ENCODE results near the gene SLC25A31. TPM values are rescaled to one million over a fixed set of nuclear protein-coding genes. Genes with fewer than 3 reads are reported as not detected.

SLC25A31 gene
- total RNA-seq, 1 donor from 2014 or later = not detected

DNA sequence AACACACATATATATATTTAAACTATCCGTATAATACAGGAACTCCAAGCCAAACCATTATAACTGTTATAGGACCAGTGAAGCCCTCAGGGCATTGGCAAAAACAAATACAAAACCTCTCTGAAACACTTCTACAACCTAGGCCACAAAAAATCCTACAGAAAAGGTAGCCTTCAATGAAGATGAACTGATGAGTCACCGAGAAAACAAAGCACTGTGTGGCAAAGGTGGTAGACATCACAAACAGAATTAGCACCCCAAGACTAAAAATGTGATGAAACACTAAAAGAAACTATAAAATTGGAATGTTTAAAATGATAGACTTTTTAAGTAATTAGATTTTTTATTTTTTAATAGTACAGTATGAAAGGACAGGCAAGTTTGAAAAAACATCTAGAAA lies 46.4 kb downstream of the SLC25A31 start:
- Histone ChIP-seq H3K9me3 (no peaks in the 10 kb centered on the region), H3K4me3 (no peak overlapping the region), H3K36me3 (no peaks in the 10 kb centered on the region), H3K4me1 (peaks cover 6% of the 10 kb centered on the region), H3K27ac (no peak overlapping the region), H3K27me3 (ENCODE audit: low read depth) (no peaks in the 10 kb centered on the region)
- ATAC-seq (no peak), DNase-seq (no peak)
- TF ChIP-seq, protein P1, sequence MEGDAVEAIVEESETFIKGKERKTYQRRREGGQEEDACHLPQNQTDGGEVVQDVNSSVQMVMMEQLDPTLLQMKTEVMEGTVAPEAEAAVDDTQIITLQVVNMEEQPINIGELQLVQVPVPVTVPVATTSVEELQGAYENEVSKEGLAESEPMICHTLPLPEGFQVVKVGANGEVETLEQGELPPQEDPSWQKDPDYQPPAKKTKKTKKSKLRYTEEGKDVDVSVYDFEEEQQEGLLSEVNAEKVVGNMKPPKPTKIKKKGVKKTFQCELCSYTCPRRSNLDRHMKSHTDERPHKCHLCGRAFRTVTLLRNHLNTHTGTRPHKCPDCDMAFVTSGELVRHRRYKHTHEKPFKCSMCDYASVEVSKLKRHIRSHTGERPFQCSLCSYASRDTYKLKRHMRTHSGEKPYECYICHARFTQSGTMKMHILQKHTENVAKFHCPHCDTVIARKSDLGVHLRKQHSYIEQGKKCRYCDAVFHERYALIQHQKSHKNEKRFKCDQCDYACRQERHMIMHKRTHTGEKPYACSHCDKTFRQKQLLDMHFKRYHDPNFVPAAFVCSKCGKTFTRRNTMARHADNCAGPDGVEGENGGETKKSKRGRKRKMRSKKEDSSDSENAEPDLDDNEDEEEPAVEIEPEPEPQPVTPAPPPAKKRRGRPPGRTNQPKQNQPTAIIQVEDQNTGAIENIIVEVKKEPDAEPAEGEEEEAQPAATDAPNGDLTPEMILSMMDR (IDR thresholded peaks at IDR 0.05) = no peak
- intact Hi-C loops (cut with DNase I) = no loop called here

DNA sequence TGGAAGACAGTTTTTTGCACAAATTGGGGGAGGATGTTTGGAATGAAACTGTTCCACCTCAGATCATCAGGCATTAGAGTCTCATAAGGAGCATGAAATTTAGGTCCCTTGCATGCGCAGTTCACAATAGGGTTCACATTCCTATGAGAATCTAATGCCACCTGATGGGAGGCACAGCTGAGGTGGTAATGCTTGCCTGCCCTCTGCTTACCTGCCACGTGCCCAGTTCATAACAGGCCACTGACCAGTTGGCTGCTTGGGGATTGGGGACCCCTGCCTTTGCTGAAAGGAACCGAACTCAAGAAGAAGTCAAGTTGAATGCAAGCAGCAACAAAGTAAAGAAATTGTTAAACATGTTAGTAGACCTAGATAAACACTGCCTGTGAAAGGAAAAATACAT lies 47.3 kb downstream of the SLC25A31 start:
- Histone ChIP-seq H3K9me3 (no peaks in the 10 kb centered on the region), H3K27ac (no peak overlapping the region), H3K36me3 (no peaks in the 10 kb centered on the region), H3K4me3 (no peak overlapping the region), H3K27me3 (ENCODE audit: low read depth) (no peaks in the 10 kb centered on the region), H3K4me1 (peaks cover 8% of the 10 kb centered on the region)
- no peak for DNase-seq
- TF ChIP-seq, protein P1 (IDR thresholded peaks at IDR 0.05) = no peak
- ATAC-seq = no peak
- intact Hi-C loops (cut with DNase I) = no loop called here

DNA sequence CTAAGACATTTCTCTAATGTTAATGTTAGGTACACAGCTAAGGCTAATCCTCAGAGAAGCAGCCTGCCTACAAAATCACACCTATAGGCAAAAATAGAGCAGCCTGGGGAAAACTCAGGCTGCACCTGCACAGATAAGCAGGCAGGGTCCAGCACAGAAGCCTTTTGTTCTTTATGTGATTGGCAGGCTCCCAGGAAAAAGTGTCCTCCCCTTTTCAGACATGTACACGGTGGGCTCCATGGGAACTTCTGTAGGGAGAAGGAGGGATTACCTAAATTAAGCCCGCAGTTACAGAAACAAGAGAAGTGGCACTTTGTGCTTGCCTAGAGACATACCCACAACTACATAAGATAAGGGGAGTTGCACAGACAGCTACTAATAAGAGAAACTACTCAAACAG lies 47.9 kb downstream of the SLC25A31 start:
- no peak for DNase-seq
- Histone ChIP-seq H3K27me3 (ENCODE audit: low read depth) (no peaks in the 10 kb centered on the region), H3K36me3 (no peaks in the 10 kb centered on the region), H3K4me3 (no peak overlapping the region), H3K9me3 (no peaks in the 10 kb centered on the region), H3K4me1 (peaks cover 8% of the 10 kb centered on the region), H3K27ac (no peak overlapping the region)
- no peak for ATAC-seq
- intact Hi-C loops (cut with DNase I) = no loop called here
- TF ChIP-seq, protein P1 (IDR thresholded peaks at IDR 0.05) = no peak

DNA sequence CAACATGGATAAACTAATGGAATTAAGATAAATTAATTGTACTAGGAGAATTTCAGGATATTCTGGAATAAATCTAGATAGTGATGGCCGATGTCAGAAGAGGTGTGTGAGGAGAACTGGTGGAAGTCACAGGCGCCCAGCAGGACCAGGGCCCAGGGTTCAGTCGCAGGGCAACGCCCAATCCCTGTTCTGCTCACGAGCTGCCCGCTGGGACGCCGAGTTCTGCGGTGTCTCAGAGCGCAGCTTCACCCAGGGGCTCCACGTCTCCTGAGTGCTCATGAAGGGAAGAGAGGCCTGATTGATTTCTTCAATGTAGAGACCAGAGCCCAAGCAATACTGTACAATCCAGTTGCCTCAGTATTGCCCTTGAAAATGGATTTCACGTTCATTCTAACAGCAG lies 50.4 kb downstream of the SLC25A31 start:
- ATAC-seq (no peak), DNase-seq (no peak)
- intact Hi-C loops (cut with DNase I) = no loop called here
- no peak overlapping the region for H3K27ac ChIP-seq
- no peaks in the 10 kb centered on the region for H3K27me3 ChIP-seq (ENCODE audit: low read depth)
- H3K36me3 ChIP-seq = no peaks in the 10 kb centered on the region
- H3K4me3 ChIP-seq = no peak overlapping the region
- H3K9me3 ChIP-seq = no peaks in the 10 kb centered on the region
- TF ChIP-seq, protein P1 (IDR thresholded peaks at IDR 0.05) = no peak
- H3K4me1 ChIP-seq = peaks cover 8% of the 10 kb centered on the region

DNA sequence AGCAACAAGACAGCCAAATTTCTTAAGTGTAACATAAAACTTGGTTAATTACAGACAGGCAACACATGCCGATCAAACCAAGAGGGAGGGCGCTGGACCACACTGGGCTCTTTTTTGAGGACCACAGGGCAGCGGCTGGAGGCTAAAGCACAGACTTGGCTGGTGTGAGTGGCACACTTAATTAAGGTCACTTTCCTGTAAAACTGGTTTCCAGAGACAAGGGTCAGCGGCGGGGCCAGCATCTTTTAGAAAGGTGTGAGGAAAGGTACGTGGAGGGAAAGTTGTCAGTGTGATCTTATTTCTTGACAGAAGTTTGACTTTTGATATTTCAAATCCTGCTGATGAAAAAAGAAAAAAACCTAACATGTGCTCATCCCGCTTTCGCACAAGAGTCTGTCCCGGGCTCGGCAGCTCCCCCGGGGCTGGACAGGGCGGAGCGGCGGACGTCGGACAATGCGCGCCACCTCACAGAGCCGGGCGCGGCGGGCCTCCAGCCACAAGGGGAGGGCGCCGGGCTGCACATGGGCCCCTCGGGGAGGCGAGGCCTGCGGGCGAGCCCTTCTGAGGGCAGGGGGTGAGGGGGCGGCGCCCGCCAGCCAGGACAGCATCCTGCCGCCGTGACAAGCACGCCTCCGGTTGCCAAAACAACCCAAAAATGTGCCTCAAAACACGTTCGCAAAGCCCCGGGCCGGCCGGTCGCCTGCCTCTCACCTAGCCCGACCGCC lies 51.3 kb downstream of the SLC25A31 start:
- Histone ChIP-seq H3K4me1 (peaks cover 8% of the 10 kb centered on the region), H3K4me3 (peak overlapping the region; percentile 75), H3K36me3 (no peaks in the 10 kb centered on the region), H3K27ac (peak overlapping the region; percentile 42), H3K9me3 (no peaks in the 10 kb centered on the region), H3K27me3 (ENCODE audit: low read depth) (no peaks in the 10 kb centered on the region)
- DNase-seq = peak; percentile 46
- TF ChIP-seq, protein P1 (IDR thresholded peaks at IDR 0.05) = no peak
- peak; percentile 79 to 83 for ATAC-seq
- intact Hi-C loops (cut with DNase I) = no loop called here

Measured in lower lobe of right lung (tissue), 2 donors.